Kidney (tissue), 14 donors: ENCODE data around the gene RPL26. TPM values are rescaled to one million over a fixed set of nuclear protein-coding genes. Genes with fewer than 3 reads are reported as not detected.

Experiments
- DNase-seq, 5 donors: peaks; one replicate each; pipeline ENCODE4 v3.0.0-alpha.2; 2013 to 2020
- FAIRE-seq: peaks from 2 replicates; lab custom pipeline; 2012; peaks lifted over from hg19 to GRCh38; lab: Jason Lieb, UNC
- H3K27ac ChIP-seq, 2 donors: one replicate each; pipeline ENCODE4 v1.7.0; 2013; ENCODE audit warnings: low read depth in 2 of 2, low read length in 2 of 2, inconsistent platforms in 1 of 2
- H3K27me3 ChIP-seq: one replicate; pipeline ENCODE4 v1.7.1; 2013; ENCODE audit warnings: low read length, inconsistent platforms; ENCODE audit not compliant: control insufficient read depth, insufficient read depth
- H3K36me3 ChIP-seq, 3 donors: one replicate each; pipeline versions ENCODE4 v1.7.0 to v1.7.1; 2013; ENCODE audit warnings: low read length in 3 of 3, control low read depth in 1 of 3, inconsistent platforms in 1 of 3; ENCODE audit not compliant: insufficient read depth in 3 of 3, control insufficient read depth in 2 of 3
- H3K4me1 ChIP-seq, 3 donors: one replicate each; pipeline versions ENCODE4 v1.7.0 to v1.7.1; 2013; ENCODE audit warnings: low read length in 3 of 3, inconsistent platforms in 1 of 3, low read depth in 1 of 3; ENCODE audit not compliant: control insufficient read depth in 2 of 3, insufficient read depth in 2 of 3
- H3K4me3 ChIP-seq, 3 donors: one replicate each; pipeline versions ENCODE4 v1.7.0 to v1.8.1; 2013; ENCODE audit warnings: low read length in 3 of 3, control low read depth in 1 of 3, inconsistent platforms in 1 of 3
- H3K9ac ChIP-seq, 3 donors: one replicate each; pipeline versions ENCODE4 v1.7.0 to v1.7.1; 2013; ENCODE audit warnings: low read length in 3 of 3, control low read depth in 1 of 3, inconsistent platforms in 1 of 3
- H3K9me3 ChIP-seq, 3 donors: one replicate each; pipeline versions ENCODE4 v1.7.0 to v1.7.1; 2013; ENCODE audit warnings: low read length in 3 of 3, control low read depth in 1 of 3, inconsistent platforms in 1 of 3; ENCODE audit not compliant: control insufficient read depth in 2 of 3, insufficient read depth in 1 of 3
- CTCF ChIP-seq: IDR thresholded peaks from 3 replicates; pipeline ENCODE4 v1.5.1; 2012; ENCODE audit warnings: mild to moderate bottlenecking, moderate library complexity, borderline replicate concordance; ENCODE audit not compliant: insufficient read depth; ENCODE audit errors: extremely low read depth
- intact Hi-C: fragments of 100-400 bp; cut with DNase I; formaldehyde crosslinking; loops from one replicate; pipeline ENCODE4 v1.11.1; 2022
- polyA plus RNA-seq: library from polyadenylated mRNA; stranded (reverse); fragments of 350-450 nt; fragmentation: Illumina TruSeq; extraction: RNeasy Lipid Tissue Mini Kit (QIAGEN cat#74804); gene quantifications from one replicate; pipeline ENCODE4 v1.2.3, GENCODE V29; 2014; ENCODE audit warnings: low read depth, low replicate concordance; ENCODE audit not compliant: insufficient read depth
- total RNA-seq: library from RNA; stranded (reverse); fragmentation: NEBNext Ultra II Directional; extraction: Animal tissue kit (Norgen Biotek cat#: 25700); gene quantifications from one replicate; pipeline ENCODE4 v1.2.1, GENCODE V29; 2021
- donor health status: control.
- donor health status: control.
- donor health status: control.
- donor health status: control.
- donor health status: control.
- donor health status: DM: yes; HTN: yes; CAD: no.
- donor health status: Normal renal cell carcinoma (clear cell type).

Gene RPL26
- total and polyA plus RNA-seq, 2 donors from 2014 or later: 1,267 to 2,696 TPM

DNA sequence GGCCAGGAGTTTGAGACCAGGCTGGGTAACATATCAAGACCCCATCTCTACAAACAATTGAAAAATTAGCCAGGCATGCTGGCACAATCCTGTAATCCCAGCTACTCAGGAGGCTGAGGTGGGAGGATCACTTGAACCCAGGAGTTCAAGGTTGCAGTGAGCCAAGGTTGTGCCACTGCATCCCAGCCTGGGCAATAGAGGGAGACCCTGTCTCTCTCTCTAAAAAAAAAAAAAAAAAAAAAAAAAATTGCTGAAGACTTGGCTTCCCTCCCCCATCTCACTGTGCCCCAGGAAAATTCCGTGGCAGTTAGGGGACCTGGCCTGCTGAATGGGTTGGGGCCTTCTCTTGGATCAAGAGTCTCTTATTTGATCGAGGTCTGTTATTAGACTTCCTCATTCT, 43.5 kb downstream of the RPL26 start, which contains the start of gene ODF4:
Gene ODF4, plus strand, starts transcription at position 301 of the 400 bp plus-strand sequence. CDS start 212 bp downstream, outside the sequence.
- no peak within 1 kb of the TSS for H3K9ac ChIP-seq
- no peaks in the 10 kb centered on the region for H3K9me3 ChIP-seq
- FAIRE-seq: no peak
- no peaks in the 10 kb centered on the region for H3K27me3 ChIP-seq
- no peaks in the 10 kb centered on the region for H3K4me1 ChIP-seq
- H3K36me3 ChIP-seq: no peaks in the 10 kb centered on the region
- no peak within 1 kb of the TSS for H3K27ac ChIP-seq
- H3K4me3 ChIP-seq: no peak within 1 kb of the TSS
- no peak for DNase-seq
- no peak for TF ChIP-seq CTCF
- intact Hi-C loops: no loop called here

DNA sequence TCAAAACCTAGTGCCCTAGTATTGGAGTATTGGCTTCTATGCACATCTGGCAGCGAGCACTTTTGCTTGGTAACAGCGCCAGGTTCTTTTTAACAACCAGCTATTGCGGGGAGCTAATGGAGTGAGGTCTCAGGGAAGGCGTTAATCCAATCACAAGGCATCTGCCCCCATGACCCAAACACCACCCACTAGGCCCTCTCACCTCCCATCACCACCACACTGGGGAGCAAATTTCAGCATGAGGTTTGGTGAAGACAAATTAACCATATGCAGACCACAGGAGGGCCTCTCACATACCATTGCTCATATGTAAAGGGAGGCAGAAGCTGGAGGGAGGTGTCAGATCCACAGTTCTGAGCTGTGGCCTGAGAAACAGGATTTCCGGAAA, 44.2 kb downstream of the RPL26 start:
- no peak for TF ChIP-seq CTCF
- H3K27me3 ChIP-seq: no peaks in the 10 kb centered on the region
- H3K9ac ChIP-seq: no peak overlapping the region
- H3K4me3 ChIP-seq: no peak overlapping the region
- H3K27ac ChIP-seq: no peak overlapping the region
- H3K36me3 ChIP-seq: no peaks in the 10 kb centered on the region
- DNase-seq (no peak), FAIRE-seq (no peak)
- H3K9me3 ChIP-seq: no peaks in the 10 kb centered on the region
- no peaks in the 10 kb centered on the region for H3K4me1 ChIP-seq
- intact Hi-C loops: no loop called here

GRCh38 chr17:8337802-8338752, 44.9 kb downstream of the RPL26 start:
- Histone ChIP-seq H3K4me1 (no peaks in the 10 kb centered on the region), H3K27me3 (no peaks in the 10 kb centered on the region), H3K4me3 (no peak overlapping the region), H3K36me3 (no peaks in the 10 kb centered on the region), H3K9me3 (no peaks in the 10 kb centered on the region), H3K27ac (no peak overlapping the region), H3K9ac (no peak overlapping the region)
- TF ChIP-seq CTCF: no peak
- FAIRE-seq: no peak
- no peak for DNase-seq
- intact Hi-C loops: no loop called here
